Smooth muscle cell (in vitro differentiated cells): ENCODE results near the gene EPAS1. TPM values are rescaled to one million over a fixed set of nuclear protein-coding genes. Genes with fewer than 3 reads are reported as not detected.

Experiments
- DNase-seq: peaks from one replicate; lab custom pipeline; 2025; ENCODE audit not compliant: unreplicated experiment; lab: John Stamatoyannopoulos, UW
- H2AFZ ChIP-seq: fragments of 200-600 bp; sonication (generic); 2 replicates; pipeline ENCODE4 v1.6.0; 2016; ENCODE audit warnings: antibody characterized with exemption, low read depth, mild to moderate bottlenecking
- H3F3A ChIP-seq: fragments of 200-600 bp; sonication (generic); 2 replicates; pipeline ENCODE4 v1.6.0; 2017; ENCODE audit warnings: antibody characterized with exemption, low read depth
- H3K27ac ChIP-seq: fragments of 200-600 bp; sonication (generic); 2 replicates; pipeline ENCODE4 v1.5.1; 2016; ENCODE audit warnings: low read depth, mild to moderate bottlenecking
- H3K27me3 ChIP-seq: fragments of 200-600 bp; sonication (generic); 2 replicates; pipeline ENCODE4 v1.6.1; 2016; ENCODE audit warnings: low read depth, mild to moderate bottlenecking
- H3K36me3 ChIP-seq: fragments of 200-600 bp; sonication (generic); 2 replicates; pipeline ENCODE4 v1.5.1; 2016; ENCODE audit warnings: low read depth
- H3K4me1 ChIP-seq: fragments of 200-600 bp; sonication (generic); 2 replicates; pipeline ENCODE4 v1.5.1; 2016; ENCODE audit warnings: low read depth
- H3K4me2 ChIP-seq: fragments of 200-600 bp; sonication (generic); 2 replicates; pipeline ENCODE4 v1.6.0; 2016; ENCODE audit warnings: mild to moderate bottlenecking
- H3K4me3 ChIP-seq: fragments of 200-600 bp; sonication (generic); 2 replicates; pipeline ENCODE4 v1.5.1; 2016; ENCODE audit warnings: mild to moderate bottlenecking
- H3K79me2 ChIP-seq: fragments of 200-600 bp; sonication (generic); 2 replicates; pipeline ENCODE4 v1.6.0; 2016; ENCODE audit warnings: low read depth, mild to moderate bottlenecking
- H3K9ac ChIP-seq: fragments of 200-600 bp; sonication (generic); 2 replicates; pipeline ENCODE4 v1.6.0; 2016; ENCODE audit warnings: low read depth
- H3K9me3 ChIP-seq: fragments of 200-600 bp; sonication (generic); replicated peaks from 2 replicates; pipeline ENCODE4 v1.5.1; 2016; ENCODE audit warnings: low read depth
- H4K20me1 ChIP-seq: fragments of 200-600 bp; sonication (generic); 2 replicates; pipeline ENCODE4 v1.6.0; 2016; ENCODE audit warnings: low read depth
- CTCF ChIP-seq: fragments of 200-600 bp; sonication (generic); IDR thresholded peaks from 2 replicates; pipeline ENCODE4 v1.5.1; 2017; ENCODE audit warnings: borderline replicate concordance, mild to moderate bottlenecking, antibody characterized with exemption; ENCODE audit not compliant: insufficient read depth, poor library complexity, severe bottlenecking
- WGBS: methylation state at CpG from one replicate; pipeline ENCODE4 v1.1.7; 2016; ENCODE audit warnings: low lambda C conversion rate; 5-methylcytosine and 5-hydroxymethylcytosine counted together
- polyA plus RNA-seq: library from polyadenylated mRNA; unstranded; fragments of >200 nt; fragmentation: Nextera tagmentation; extraction: Ambion mirVana; gene quantifications from 2 replicates; pipeline ENCODE4 v1.2.1, GENCODE V29; 2016
- total RNA-seq: library from RNA; depleted of rRNA; stranded (reverse); fragments of >200 nt; gene quantifications from 2 replicates; pipeline ENCODE4 v1.2.3, GENCODE V29; 2014

EPAS1 gene
- total and polyA plus RNA-seq, 2 experiments from 2014 or later = 31.7 to 91.6 TPM

GRCh38 chr2:46367286-46367685, 70.1 kb downstream of the EPAS1 start:
- Histone ChIP-seq H3K27ac (no peak overlapping the region), H3F3A (peaks cover 26% of the 10 kb centered on the region), H3K4me1 (no peaks in the 10 kb centered on the region), H3K4me2 (no peak overlapping the region), H3K79me2 (peaks cover 9% of the 10 kb centered on the region), H3K9me3 (no peaks in the 10 kb centered on the region), H3K36me3 (no peaks in the 10 kb centered on the region), H3K9ac (no peak overlapping the region), H2AFZ (no peak overlapping the region), H3K27me3 (no peaks in the 10 kb centered on the region), H4K20me1 (peaks cover 7% of the 10 kb centered on the region), H3K4me3 (no peak overlapping the region)
- no peak for TF ChIP-seq CTCF
- 79% methylated on average over 6 of the region's 6 CpGs for WGBS
- DNase-seq = no peak

GRCh38 chr2:46368401-46368800, 71.2 kb downstream of the EPAS1 start:
- no peak for TF ChIP-seq CTCF
- WGBS = 89% methylated on average over 2 of the region's 2 CpGs
- Histone ChIP-seq H3K4me3 (no peak overlapping the region), H3K4me2 (no peak overlapping the region), H3K27me3 (no peaks in the 10 kb centered on the region), H3F3A (peaks cover 19% of the 10 kb centered on the region), H3K27ac (no peak overlapping the region), H3K79me2 (peaks cover 9% of the 10 kb centered on the region), H4K20me1 (peaks cover 6% of the 10 kb centered on the region), H3K36me3 (peaks cover 10% of the 10 kb centered on the region), H3K4me1 (no peaks in the 10 kb centered on the region), H3K9ac (no peak overlapping the region), H2AFZ (no peak overlapping the region), H3K9me3 (no peaks in the 10 kb centered on the region)
- no peak for DNase-seq

GRCh38 chr2:46369783-46370182, 72.6 kb downstream of the EPAS1 start:
- no peak for DNase-seq
- WGBS = 98% methylated on average over 5 of the region's 5 CpGs
- peaks cover 13% of the 10 kb centered on the region for H3K36me3 ChIP-seq
- no peaks in the 10 kb centered on the region for H3K4me1 ChIP-seq
- no peak overlapping the region for H3K4me2 ChIP-seq
- H3F3A ChIP-seq = peaks cover 9% of the 10 kb centered on the region
- H2AFZ ChIP-seq = no peak overlapping the region
- H3K9me3 ChIP-seq = no peaks in the 10 kb centered on the region
- no peak for TF ChIP-seq CTCF
- peaks cover 11% of the 10 kb centered on the region for H4K20me1 ChIP-seq
- no peak overlapping the region for H3K27ac ChIP-seq
- no peaks in the 10 kb centered on the region for H3K27me3 ChIP-seq
- no peak overlapping the region for H3K9ac ChIP-seq
- peaks cover 9% of the 10 kb centered on the region for H3K79me2 ChIP-seq
- no peak overlapping the region for H3K4me3 ChIP-seq

- Histone ChIP-seq H3K36me3 (peaks cover 13% of the 10 kb centered on the region), H3K27me3 (no peaks in the 10 kb centered on the region), H3K27ac (no peak overlapping the region), H4K20me1 (peaks cover 11% of the 10 kb centered on the region), H3K4me1 (no peaks in the 10 kb centered on the region), H2AFZ (no peak overlapping the region), H3K4me2 (no peak overlapping the region), H3K4me3 (no peak overlapping the region), H3K9me3 (no peaks in the 10 kb centered on the region), H3K79me2 (no peaks in the 10 kb centered on the region), H3K9ac (no peak overlapping the region), H3F3A (no peaks in the 10 kb centered on the region)
- no peak for TF ChIP-seq CTCF
- DNase-seq = no peak
- WGBS = 96% methylated on average over 1 of the region's 1 CpG
Observed at GRCh38 chr2:46371854-46372253, 74.6 kb downstream of the EPAS1 start.
